HepG2 (cell line): ENCODE measurements around the gene FGF1. TPM values are rescaled to one million over a fixed set of nuclear protein-coding genes. Genes with fewer than 3 reads are reported as not detected.

Experiments used
- ATF2 ChIP-seq: sonication (generic); formaldehyde crosslinking; IDR thresholded peaks from 2 replicates; pipeline ENCODE4 v1.4.0; 2020; ENCODE audit warnings: missing genetic modification reagents
- CREB1 ChIP-seq, 2 experiments: fragments of 450-650 bp in 1 of 2; IDR thresholded peaks; 2 replicates each; pipeline ENCODE4 v1.6.1; 2016 to 2017; ENCODE audit warnings: control low read depth in 1 of 2, mild to moderate bottlenecking in 1 of 2, missing compliant biosample characterization in 1 of 2, missing genetic modification characterization in 1 of 2
- ERF ChIP-seq: IDR thresholded peaks from 2 replicates; pipeline ENCODE4 v1.6.1; 2018; ENCODE audit warnings: missing biosample characterization, missing genetic modification reagents
- GATAD2A ChIP-seq: IDR thresholded peaks from 2 replicates; pipeline ENCODE4 v1.6.1; 2016
- MAFK ChIP-seq, 2 experiments: IDR thresholded peaks in 1 of 2; conservative IDR thresholded peaks in 1 of 2; 2 replicates each; pipeline ENCODE4 v1.6.1; 2011; ENCODE audit warnings: improper control_type of control experiment in 2 of 2, low read length in 2 of 2
- MIXL1 ChIP-seq: IDR thresholded peaks from 2 replicates; pipeline ENCODE4 v1.6.1; 2016
- NPAS2 ChIP-seq: sonication (generic); formaldehyde crosslinking; IDR thresholded peaks from 2 replicates; pipeline ENCODE4 v1.8.0; 2022; ENCODE audit warnings: mild to moderate bottlenecking, missing genetic modification reagents, borderline replicate concordance
- NR2F6 ChIP-seq, 2 experiments: IDR thresholded peaks; 2 replicates each; pipeline ENCODE4 v1.6.1; 2016; ENCODE audit warnings: antibody characterized with exemption in 1 of 2, mild to moderate bottlenecking in 1 of 2
- PATZ1 ChIP-seq: sonication (generic); formaldehyde crosslinking; IDR thresholded peaks from 2 replicates; pipeline ENCODE4 v1.4.0; 2020; ENCODE audit warnings: missing genetic modification reagents
- RCOR2 ChIP-seq: IDR thresholded peaks from 2 replicates; pipeline ENCODE4 v1.6.1; 2016; ENCODE audit warnings: missing biosample characterization, missing genetic modification reagents
- RELA ChIP-seq: sonication (generic); formaldehyde crosslinking; IDR thresholded peaks from 2 replicates; pipeline ENCODE4 v1.4.0; 2020; ENCODE audit warnings: missing genetic modification reagents
- SNAPC4 ChIP-seq: sonication (generic); formaldehyde crosslinking; IDR thresholded peaks from 2 replicates; pipeline ENCODE4 v1.4.0; 2020; ENCODE audit warnings: mild to moderate bottlenecking, missing genetic modification reagents
- SP140L ChIP-seq: sonication (generic); formaldehyde crosslinking; IDR thresholded peaks from 2 replicates; pipeline ENCODE4 v1.4.0; 2020; ENCODE audit warnings: missing genetic modification reagents, borderline replicate concordance
- STAG1 ChIP-seq: sonication (generic); formaldehyde crosslinking; IDR thresholded peaks from 2 replicates; pipeline ENCODE4 v1.4.0; 2020; ENCODE audit warnings: missing genetic modification reagents
- ZBTB26 ChIP-seq: IDR thresholded peaks from 2 replicates; pipeline ENCODE4 v1.6.1; 2016; ENCODE audit warnings: missing compliant biosample characterization, missing genetic modification reagents, borderline replicate concordance
- ZC3H4 ChIP-seq: sonication (generic); formaldehyde crosslinking; IDR thresholded peaks from 2 replicates; pipeline ENCODE4 v1.4.0; 2020; ENCODE audit warnings: missing genetic modification reagents, borderline replicate concordance
- ZNF296 ChIP-seq: sonication (generic); formaldehyde crosslinking; conservative IDR thresholded peaks from 2 replicates; pipeline ENCODE4 v1.5.0; 2020; ENCODE audit warnings: mild to moderate bottlenecking, missing genetic modification reagents
- ZNF317 ChIP-seq: sonication (generic); formaldehyde crosslinking; IDR thresholded peaks from 2 replicates; pipeline ENCODE4 v1.5.0; 2020; ENCODE audit warnings: mild to moderate bottlenecking, missing genetic modification reagents
- ZNF350 ChIP-seq: sonication (generic); formaldehyde crosslinking; IDR thresholded peaks from 2 replicates; pipeline ENCODE4 v1.4.0; 2020; ENCODE audit warnings: mild to moderate bottlenecking, low read depth, missing genetic modification reagents, borderline replicate concordance
- polyA plus RNA-seq, 8 experiments: library from polyadenylated mRNA; depleted of rRNA in 3 of 8; stranded (reverse) in 7 of 8; unstranded in 1 of 8; fragments of >200 nt; fragmentation: Illumina TruSeq in 4 of 8; extraction: Trizol in 4 of 8; gene quantifications; 2 replicates each; pipeline versions ENCODE4 v1.2.1 to v1.2.3, GENCODE V29; 2011 to 2016; ENCODE audit warnings: low read depth in 4 of 8, missing spikeins in 1 of 8, mixed read lengths in 1 of 8; ENCODE audit not compliant: insufficient read depth in 1 of 8
- total RNA-seq, 5 experiments: library from RNA; depleted of rRNA; stranded (reverse); fragments of >200 nt; fragmentation: Illumina TruSeq; extraction: Trizol; gene quantifications; 2 replicates each; pipeline ENCODE4 v1.2.3, GENCODE V29; 2016; ENCODE audit warnings: low read depth in 1 of 5

FGF1 gene
- total and polyA plus RNA-seq, 2 of the 13 experiments (the other 11 are each of a cell fraction or from before 2014, with no cell fraction given): not detected

- no peak for TF ChIP-seq CREB1 (IDR thresholded peaks at IDR 0.05)
- TF ChIP-seq CREB1 (CRISPR knock-in tag; IDR thresholded peaks at IDR 0.05): peak; percentile 24; the same call in 1 of the 2 replicates
- no peak for TF ChIP-seq NR2F6 (IDR thresholded peaks at IDR 0.05)
- TF ChIP-seq NR2F6 (CRISPR knock-in tag; IDR thresholded peaks at IDR 0.05): 0 out of 2 replicates have a peak, but pooled peaks have one; percentile 12
- no peak for TF ChIP-seq ZNF317 (CRISPR knock-in tag)
- no peak for TF ChIP-seq NPAS2 (CRISPR knock-in tag)
- no peak for TF ChIP-seq ZNF296 (CRISPR knock-in tag)
- peak; percentile 57; the same call in 1 of the 2 replicates for TF ChIP-seq ERF (CRISPR knock-in tag)
- peak; percentile 95 for TF ChIP-seq STAG1 (CRISPR knock-in tag)
- no peak for TF ChIP-seq ZNF350 (CRISPR knock-in tag)
- TF ChIP-seq MIXL1 (CRISPR knock-in tag): peak; percentile 54; the same call in 1 of the 2 replicates
- TF ChIP-seq ATF2 (CRISPR knock-in tag): 0 out of 2 replicates have a peak, but pooled peaks have one; percentile 20
- TF ChIP-seq MAFK (conservative IDR thresholded peaks at IDR 0.05 in 1 of 2, IDR thresholded peaks at IDR 0.05 in 1 of 2; ENCODE audit: low read length in 2 of 2): no peak
- peak; percentile 42; the same call in 1 of the 2 replicates for TF ChIP-seq PATZ1 (CRISPR knock-in tag)
- no peak for TF ChIP-seq ZC3H4 (CRISPR knock-in tag)
- TF ChIP-seq SNAPC4 (CRISPR knock-in tag): no peak
- TF ChIP-seq GATAD2A (CRISPR knock-in tag): peak; percentile 43; the same call in 1 of the 2 replicates
- peak; percentile 51; the same call in 1 of the 2 replicates for TF ChIP-seq RCOR2 (CRISPR knock-in tag)
- TF ChIP-seq RELA (CRISPR knock-in tag): no peak
- no peak for TF ChIP-seq ZBTB26
- TF ChIP-seq SP140L (CRISPR knock-in tag): 0 out of 2 replicates have a peak, but pooled peaks have one; percentile 56
Measured at GRCh38 chr5:142548739-142549275, 137.1 kb downstream of the FGF1 start (continued).
